ENCODE results near the gene HMMR. TPM values are rescaled to one million over a fixed set of nuclear protein-coding genes. Genes with fewer than 3 reads are reported as not detected.

Gene HMMR
- total RNA-seq, 4 donors from 2014 or later, result 0.32 to 2.6 (median 1.0) TPM; not detected in 1

DNA sequence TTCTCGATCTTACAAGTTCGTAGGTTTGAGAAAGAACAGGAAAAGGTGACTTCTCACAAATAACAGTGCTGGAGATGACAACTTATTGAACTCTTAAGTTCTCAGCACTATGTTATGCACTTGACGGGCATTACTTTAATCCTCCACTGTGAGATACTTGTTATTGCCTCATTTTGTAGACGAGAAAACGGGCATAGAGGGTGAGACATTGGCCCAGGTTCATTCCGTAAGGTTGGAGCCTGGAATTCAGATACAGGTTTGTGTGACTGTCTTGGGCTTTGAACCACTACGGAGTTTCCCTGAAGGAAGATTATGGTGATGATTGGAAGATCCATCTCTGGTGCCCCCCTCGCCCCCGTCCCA, 45.6 kb downstream of the HMMR start:
- ATAC-seq (ENCODE audit: low FRiP score), result no peak

DNA sequence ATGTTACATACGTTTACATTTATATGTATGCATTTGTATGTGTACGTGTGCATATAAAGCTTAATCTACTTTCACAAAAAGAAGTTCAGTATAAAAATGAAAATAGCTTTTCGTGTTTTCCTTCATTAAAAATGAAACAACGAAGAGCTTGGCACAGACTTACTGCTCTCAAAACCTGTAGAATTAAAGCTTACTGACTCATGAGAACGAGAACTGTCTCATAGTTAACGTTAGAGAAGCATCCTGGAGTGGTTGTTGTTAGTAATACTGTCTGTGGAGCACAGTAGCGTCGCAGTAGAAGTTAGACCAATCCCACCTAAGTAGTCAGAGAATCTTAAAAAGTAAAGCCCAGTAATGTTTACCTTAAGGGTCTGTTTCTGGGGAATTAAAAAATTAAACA, 46.3 kb downstream of the HMMR start:
- ATAC-seq (ENCODE audit: low FRiP score), result no peak
- TF ChIP-seq, protein P1, sequence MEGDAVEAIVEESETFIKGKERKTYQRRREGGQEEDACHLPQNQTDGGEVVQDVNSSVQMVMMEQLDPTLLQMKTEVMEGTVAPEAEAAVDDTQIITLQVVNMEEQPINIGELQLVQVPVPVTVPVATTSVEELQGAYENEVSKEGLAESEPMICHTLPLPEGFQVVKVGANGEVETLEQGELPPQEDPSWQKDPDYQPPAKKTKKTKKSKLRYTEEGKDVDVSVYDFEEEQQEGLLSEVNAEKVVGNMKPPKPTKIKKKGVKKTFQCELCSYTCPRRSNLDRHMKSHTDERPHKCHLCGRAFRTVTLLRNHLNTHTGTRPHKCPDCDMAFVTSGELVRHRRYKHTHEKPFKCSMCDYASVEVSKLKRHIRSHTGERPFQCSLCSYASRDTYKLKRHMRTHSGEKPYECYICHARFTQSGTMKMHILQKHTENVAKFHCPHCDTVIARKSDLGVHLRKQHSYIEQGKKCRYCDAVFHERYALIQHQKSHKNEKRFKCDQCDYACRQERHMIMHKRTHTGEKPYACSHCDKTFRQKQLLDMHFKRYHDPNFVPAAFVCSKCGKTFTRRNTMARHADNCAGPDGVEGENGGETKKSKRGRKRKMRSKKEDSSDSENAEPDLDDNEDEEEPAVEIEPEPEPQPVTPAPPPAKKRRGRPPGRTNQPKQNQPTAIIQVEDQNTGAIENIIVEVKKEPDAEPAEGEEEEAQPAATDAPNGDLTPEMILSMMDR (IDR thresholded peaks at IDR 0.05), result no peak
- no peak for DNase-seq (ENCODE audit: low spot score)

More for the DNA sequence above, 45.6 kb downstream of the HMMR start:
- no peak for DNase-seq (ENCODE audit: low spot score)
- TF ChIP-seq, protein P1 (IDR thresholded peaks at IDR 0.05), result no peak

DNA sequence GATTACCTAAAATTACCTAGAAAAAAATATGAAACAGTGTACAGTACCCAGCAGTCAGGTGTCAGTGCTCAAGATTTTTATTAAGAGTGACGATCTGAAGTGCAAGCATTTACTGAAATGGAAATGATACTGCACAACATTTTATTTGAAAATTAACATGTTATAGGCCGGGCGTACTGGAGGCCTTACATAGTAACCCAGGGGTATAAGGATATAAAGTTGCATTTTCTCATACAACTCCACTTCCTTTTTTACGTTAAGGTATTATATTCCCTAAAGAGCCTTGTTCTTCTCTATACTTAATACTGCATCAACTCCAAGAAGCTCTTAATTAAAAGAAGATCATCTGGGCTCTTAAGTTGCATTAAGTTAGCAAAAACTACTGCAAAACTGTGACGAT, 48.3 kb downstream of the HMMR start:
- TF ChIP-seq, protein P1 (IDR thresholded peaks at IDR 0.05), result no peak
- ATAC-seq (ENCODE audit: low FRiP score) (no peak), DNase-seq (ENCODE audit: low spot score) (no peak)

DNA sequence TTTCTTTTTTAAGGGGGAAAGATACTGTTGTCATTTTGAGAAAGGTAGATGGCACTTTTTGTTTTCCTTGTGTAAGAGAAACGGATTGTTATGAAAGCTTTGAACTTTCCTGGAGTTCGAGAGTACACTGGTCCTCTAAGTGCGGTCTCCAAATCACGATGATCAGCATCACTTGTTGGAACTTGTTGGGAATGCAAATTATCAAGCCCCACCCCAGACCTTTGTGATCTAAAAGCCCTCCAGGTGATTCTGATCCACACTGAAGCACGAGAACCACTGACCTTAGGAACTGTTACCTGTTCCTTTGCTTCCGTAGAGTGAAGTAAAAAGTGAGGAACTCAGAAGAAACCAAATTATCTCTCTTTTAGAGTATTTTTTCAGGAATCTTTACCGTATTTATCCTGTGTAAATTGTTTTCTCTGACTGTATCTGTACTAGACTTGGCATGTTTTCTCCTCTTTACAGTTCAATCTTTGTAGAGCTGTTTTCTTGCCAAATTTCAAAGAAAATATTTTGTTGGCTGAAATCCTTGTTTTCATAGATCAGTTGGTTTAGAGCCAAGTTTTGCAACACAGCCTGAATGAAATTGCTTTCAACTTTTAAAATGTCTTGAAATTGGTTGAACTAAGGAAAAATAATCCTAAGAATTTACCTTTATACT, 49.0 kb downstream of the HMMR start:
- no peak for DNase-seq (ENCODE audit: low spot score)
- no peak for ATAC-seq (ENCODE audit: low FRiP score)
- TF ChIP-seq, protein P1 (IDR thresholded peaks at IDR 0.05), result no peak

DNA sequence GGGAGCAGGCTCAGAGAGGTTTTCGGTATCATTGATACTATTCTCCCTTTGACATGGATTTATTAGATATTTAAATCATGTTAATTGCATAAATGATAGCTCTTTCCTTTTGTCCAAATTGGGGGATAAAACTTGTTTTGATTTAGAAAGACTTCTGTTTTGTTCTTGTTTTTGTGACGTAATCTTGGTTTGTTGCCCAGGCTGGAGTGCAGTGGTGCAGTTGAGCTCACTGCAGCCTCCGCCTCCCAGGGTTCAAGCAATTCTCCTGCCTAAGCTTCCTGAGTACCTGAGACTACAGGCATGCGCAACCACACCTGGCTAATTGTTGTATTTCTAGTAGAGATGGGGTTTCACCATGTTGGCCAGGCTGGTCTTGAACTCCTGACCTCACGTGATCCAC, 52.1 kb downstream of the HMMR start:
- DNase-seq (ENCODE audit: low spot score), result no peak
- TF ChIP-seq, protein P1 (IDR thresholded peaks at IDR 0.05), result no peak
- ATAC-seq (ENCODE audit: low FRiP score), result no peak

DNA sequence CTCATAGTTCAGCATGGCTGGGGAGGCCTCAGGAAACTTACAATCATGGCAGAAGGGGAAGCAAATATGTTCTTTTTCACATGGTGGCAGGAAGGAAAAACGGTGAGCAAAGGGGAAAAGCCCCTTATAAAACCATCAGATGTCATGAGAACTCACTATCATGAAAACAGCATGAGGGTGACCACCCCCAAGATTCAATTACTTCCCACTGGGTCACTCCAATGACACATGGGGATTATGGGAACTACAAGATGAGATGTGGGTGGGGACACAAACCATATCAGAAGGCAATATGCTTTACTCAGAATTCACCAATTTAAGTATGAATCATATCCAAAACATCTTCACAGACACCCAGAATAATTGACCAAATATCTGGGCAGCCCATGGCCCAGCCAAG, 64.7 kb downstream of the HMMR start:
- ATAC-seq (ENCODE audit: low FRiP score), result no peak
- TF ChIP-seq, protein P1 (IDR thresholded peaks at IDR 0.05), result no peak
- DNase-seq (ENCODE audit: low spot score), result no peak

DNA sequence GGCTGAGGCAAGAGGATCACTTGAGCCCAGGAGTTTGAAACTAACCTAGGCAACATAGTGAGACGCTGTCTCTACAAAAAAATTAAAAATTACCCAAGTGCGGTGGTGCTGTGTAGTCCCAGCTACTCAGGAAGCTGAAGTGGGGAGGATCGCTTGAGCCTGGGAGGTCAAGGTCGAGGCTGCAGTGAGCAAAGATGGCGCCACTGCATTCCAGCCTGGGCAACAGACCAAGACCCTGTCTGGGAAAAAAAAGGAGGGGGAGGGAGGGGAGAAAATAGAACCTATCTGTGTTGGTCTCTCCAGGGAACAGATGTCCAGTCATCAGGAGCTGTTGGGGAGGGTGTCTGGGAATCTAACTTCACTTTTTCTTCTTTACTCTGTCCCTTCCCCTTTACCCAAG, 69.3 kb downstream of the HMMR start:
- TF ChIP-seq, protein P1 (IDR thresholded peaks at IDR 0.05), result no peak
- no peak for DNase-seq (ENCODE audit: low spot score)
- ATAC-seq (ENCODE audit: low FRiP score), result no peak
